DMS79 (cell line): ENCODE measurements around the gene LRRC43.
"Not testable (repeated sequence)": the region's sequence is repeated elsewhere in the genome, so short reads cannot be mapped to it uniquely, and the experiment has no call there.

Experiments used
- DNase-seq: peaks from one replicate; lab custom pipeline; 2025; lab: John Stamatoyannopoulos, UW

The LRRC43 gene

DNA sequence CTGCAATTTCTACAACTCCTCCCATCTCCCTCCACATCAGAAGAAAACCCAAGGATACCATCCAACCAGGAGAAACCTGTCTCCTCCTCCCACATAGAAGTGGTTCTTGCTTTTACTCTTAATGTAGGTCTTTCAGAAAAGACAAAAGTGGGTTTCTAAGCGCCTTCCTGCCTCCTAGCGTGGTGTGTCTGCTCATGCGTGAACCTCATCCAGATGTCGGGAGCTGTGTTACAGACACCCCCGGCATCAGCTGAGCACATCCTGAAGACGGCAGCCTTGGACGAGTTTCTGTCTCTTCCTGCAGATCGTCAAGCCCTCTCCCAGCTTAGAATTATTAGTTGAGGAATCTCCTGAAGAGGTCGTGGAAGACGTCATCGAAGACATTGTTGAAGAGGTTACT is 9.5 kb downstream of the LRRC43 start:
- no peak for DNase-seq

GRCh38 chr12:122194804-122195203 is 11.9 kb downstream of the LRRC43 start:
- DNase-seq, result no peak

GRCh38 chr12:122195405-122195804 is 12.5 kb downstream of the LRRC43 start:
- DNase-seq, result no peak

- DNase-seq, result no peak
Measured at GRCh38 chr12:122197612-122197966, 14.7 kb downstream of the LRRC43 start.

DNA sequence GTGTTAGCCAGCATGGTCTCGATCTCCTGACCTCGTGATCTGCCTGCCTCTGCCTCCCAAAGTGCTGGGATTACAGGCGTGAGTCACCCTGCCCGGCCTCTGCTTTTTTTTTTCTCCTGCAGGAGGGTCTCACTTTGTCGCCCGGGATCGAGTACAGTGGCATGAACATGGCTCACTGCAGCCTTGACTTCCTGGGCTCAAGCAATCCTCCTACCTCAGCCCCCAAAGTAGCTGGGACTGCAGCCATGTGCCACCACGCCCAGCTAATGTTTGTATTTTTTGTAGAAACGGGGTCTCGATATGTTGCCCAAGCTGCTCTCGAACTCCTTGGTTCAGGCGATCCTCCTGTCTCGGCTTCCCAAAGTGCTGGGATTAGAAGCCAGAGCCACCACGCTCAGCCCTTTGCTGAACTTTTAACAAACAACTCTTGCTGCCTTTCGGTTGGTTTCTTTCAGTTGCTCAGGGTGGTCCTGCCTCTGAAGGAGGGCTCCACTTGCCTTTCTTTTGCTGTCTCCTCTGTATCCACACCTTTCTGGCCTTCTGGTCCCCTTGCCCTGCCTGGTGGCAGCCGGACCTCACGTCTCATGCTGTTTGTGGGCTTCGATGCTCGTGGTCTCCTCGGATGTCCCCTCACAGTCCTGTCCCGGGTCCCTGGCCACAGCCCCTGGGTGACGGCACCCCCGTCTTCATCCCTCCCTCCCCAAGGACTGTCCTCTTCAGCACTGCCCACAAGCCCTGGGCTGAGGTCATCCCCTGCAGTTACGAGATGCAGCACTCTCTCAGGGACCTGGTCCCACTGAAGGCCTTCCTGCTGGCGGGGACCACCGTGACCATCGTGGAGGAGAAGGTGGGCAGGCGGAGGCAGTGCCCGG is 16.8 kb downstream of the LRRC43 start:
- DNase-seq, result no peak

DNA sequence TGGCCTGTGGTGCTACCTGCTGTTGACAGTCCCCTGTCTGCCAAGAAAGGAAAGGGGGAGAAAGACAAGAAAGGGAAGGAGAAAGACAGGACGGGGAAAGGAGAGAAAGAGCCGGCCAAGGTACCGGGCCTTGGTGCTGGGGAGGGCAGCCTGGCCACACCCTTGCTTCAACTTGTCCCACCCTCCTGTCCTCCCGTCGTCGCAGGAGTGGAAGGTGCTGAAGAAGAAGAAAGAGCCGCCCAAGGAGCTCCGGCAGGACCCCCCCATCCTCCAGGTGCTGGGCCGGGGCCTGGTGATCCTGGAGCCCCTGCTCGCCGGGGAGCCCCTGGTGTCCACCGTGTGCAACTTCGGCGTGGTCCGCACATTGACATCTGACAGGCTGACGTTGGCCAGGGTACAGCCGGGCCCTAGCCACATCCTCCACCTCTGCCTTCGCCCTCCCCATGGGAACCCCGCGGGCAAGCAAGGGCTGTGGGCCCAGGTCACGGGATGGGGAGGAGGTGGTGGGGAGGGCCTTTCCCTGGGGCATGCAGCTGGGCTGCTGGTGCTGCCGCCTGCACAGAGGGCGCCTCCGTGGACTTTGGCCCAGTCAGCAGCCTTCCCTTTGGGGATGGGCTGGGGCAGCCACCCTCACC is 17.7 kb downstream of the LRRC43 start:
- no peak for DNase-seq

DNA sequence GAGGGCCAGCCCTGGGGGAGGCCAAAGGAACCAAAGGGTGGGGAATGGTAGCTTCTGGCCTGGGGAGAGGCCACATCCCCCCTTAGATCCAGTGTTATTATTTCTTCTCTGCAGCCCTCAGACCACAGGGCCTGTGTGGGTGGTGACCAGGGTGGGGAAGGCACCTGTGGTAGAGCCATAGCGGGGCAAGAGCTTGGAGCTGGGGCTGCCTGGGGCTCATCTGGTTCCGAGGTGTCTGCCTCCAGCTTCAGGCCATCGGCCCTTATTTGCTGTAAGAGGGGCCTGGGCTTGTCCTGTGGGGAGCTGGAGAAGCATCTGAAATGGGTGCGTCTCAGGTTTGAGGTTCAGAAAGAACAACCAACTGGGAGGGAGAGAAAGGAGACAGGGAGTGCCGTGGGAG is 18.5 kb downstream of the LRRC43 start:
- DNase-seq, result no peak

- DNase-seq, result no peak
Measured at GRCh38 chr12:122202017-122202416, 19.1 kb downstream of the LRRC43 start.

DNA sequence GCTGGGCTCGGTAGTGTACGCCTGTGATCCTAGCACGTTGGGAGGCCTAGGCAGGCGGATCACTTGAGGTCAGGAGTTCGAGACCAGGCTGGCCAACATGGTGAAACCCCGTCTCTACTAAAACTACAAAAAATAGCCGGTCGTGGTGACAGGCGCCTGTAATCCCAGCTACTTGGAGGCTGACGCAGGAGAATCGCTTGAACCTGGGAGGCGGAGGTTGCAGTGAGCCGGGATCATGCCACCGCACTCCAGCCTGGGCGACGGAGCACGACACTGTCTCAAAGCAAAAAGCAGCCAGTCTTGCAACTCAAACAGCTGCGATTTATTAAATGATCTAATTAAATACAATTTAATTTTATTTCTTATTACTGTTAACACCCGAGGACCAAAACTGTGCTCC is 19.9 kb downstream of the LRRC43 start:
- DNase-seq, result not testable (repeated sequence)

- DNase-seq, result peak; percentile 26
Measured at GRCh38 chr12:122203301-122204166, 20.6 kb downstream of the LRRC43 start, which contains the start of gene B3GNT4. Gene B3GNT4 (plus strand): TSS chr12:122203709. CDS start chr12:122204619, 910 bp downstream.

- no peak for DNase-seq
Measured at GRCh38 chr12:122204167-122205052, 21.5 kb downstream of the LRRC43 start.

- no peak for DNase-seq
Measured at GRCh38 chr12:122205053-122205925, 22.4 kb downstream of the LRRC43 start.

GRCh38 chr12:122206111-122206881 is 23.4 kb downstream of the LRRC43 start:
- no peak for DNase-seq

- no peak for DNase-seq
Measured at GRCh38 chr12:122206976-122207375, 24.1 kb downstream of the LRRC43 start.

DNA sequence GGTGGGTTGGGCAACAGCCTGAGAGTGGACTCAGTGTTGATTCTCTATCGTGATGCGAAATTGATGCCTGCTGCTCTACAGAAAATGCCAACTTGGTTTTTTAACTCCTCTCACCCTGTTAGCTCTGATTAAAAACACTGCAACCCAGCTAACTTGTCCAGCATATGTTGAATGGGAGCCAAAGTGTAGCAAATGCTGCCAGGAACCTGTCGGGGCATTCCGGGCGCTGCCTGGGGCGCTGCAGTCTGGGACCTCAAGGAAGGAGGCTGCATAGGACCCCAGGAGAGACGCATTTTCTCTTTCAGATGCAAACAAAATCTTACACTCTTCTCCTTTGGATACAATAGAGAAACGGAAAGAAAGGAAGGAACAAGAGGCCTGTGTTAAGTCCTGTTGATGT is 24.5 kb downstream of the LRRC43 start:
- no peak for DNase-seq

- DNase-seq, result no peak
Measured at GRCh38 chr12:122208073-122208820, 25.3 kb downstream of the LRRC43 start.

DNA sequence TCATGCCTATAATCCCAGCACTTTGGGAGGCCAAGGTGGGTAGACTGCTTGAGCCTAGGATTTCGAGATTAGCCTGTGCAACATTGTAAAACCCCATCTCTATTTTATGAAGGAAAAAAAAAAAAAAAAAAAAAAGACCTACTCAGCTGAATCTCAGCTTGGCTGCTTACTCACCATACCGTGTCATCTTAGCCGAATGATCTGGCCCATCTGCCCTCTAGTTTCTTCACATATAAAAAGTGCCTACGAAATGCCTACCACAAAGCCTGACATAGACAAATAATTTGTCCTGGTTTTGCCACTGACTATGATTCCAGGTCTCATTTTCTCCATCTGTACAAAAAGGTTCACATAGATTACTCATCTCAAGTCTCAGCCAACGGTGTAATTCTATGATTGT is 32.8 kb downstream of the LRRC43 start:
- no peak for DNase-seq

- no peak for DNase-seq
Measured at GRCh38 chr12:122216445-122216844, 33.5 kb downstream of the LRRC43 start.
